GM06990 (cell line): ENCODE measurements around the gene TUBAL3.

Experiments
- DNase-seq: peaks from one replicate; pipeline ENCODE4 v3.0.0-alpha.2; 2011; ENCODE audit not compliant: insufficient read length; ENCODE audit errors: extremely low read depth
- H3K27me3 ChIP-seq: replicated peaks from 2 replicates; pipeline ENCODE4 v1.6.0; 2011; ENCODE audit warnings: low read length; ENCODE audit not compliant: control insufficient read depth, insufficient read depth
- H3K36me3 ChIP-seq: 2 replicates; pipeline ENCODE4 v1.5.1; 2011; ENCODE audit warnings: low read length; ENCODE audit not compliant: control insufficient read depth, insufficient read depth
- H3K4me3 ChIP-seq: replicated peaks from 2 replicates; pipeline ENCODE4 v1.5.1; 2011; ENCODE audit warnings: low read depth, mild to moderate bottlenecking, control low read depth, low read length
- TF ChIP-seq, protein P1 (sequence below): IDR thresholded peaks from 2 replicates; pipeline ENCODE4 v1.5.1; 2011; ENCODE audit warnings: low read length, control low read depth, mild to moderate bottlenecking, inconsistent platforms; ENCODE audit not compliant: insufficient read depth, poor library complexity, severe bottlenecking

Gene TUBAL3

DNA sequence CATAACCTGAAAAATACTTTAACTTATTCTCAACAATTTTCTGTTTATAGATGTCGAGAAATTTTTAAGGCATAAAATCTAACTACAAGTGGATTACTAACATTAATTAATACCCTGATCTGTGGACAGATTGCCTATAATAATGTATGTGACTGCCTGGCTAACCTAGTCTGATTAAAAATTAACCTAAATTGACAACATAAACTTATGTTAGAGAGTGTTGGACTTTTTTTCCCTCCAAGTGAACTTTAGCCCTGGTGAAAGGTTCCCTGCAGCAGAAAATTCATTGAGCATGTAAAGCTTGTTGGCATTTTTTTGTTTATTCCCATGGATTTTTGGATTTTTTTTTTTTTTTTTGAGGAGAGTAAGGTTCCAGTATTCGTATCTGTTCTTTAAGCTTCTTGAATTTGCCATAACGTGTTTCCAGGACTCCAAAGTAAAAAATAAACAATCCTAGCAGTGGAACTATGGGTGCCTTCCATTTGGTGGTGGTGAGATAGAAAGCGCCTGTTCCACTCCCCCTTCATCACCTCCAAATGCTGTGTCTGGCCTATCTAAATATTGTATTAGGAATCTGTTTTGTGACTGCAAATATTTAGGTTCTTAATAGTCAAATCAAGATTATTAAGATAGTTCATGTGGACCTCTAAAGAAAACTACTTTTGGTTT is 43.8 kb upstream of the TUBAL3 start:
- no peaks in the 10 kb centered on the region for H3K27me3 ChIP-seq
- no peak for DNase-seq
- H3K4me3 ChIP-seq = no peak overlapping the region
- TF ChIP-seq, protein P1, sequence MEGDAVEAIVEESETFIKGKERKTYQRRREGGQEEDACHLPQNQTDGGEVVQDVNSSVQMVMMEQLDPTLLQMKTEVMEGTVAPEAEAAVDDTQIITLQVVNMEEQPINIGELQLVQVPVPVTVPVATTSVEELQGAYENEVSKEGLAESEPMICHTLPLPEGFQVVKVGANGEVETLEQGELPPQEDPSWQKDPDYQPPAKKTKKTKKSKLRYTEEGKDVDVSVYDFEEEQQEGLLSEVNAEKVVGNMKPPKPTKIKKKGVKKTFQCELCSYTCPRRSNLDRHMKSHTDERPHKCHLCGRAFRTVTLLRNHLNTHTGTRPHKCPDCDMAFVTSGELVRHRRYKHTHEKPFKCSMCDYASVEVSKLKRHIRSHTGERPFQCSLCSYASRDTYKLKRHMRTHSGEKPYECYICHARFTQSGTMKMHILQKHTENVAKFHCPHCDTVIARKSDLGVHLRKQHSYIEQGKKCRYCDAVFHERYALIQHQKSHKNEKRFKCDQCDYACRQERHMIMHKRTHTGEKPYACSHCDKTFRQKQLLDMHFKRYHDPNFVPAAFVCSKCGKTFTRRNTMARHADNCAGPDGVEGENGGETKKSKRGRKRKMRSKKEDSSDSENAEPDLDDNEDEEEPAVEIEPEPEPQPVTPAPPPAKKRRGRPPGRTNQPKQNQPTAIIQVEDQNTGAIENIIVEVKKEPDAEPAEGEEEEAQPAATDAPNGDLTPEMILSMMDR = no peak
- H3K36me3 ChIP-seq = no peaks in the 10 kb centered on the region; the same call in 1 of the 2 replicates

DNA sequence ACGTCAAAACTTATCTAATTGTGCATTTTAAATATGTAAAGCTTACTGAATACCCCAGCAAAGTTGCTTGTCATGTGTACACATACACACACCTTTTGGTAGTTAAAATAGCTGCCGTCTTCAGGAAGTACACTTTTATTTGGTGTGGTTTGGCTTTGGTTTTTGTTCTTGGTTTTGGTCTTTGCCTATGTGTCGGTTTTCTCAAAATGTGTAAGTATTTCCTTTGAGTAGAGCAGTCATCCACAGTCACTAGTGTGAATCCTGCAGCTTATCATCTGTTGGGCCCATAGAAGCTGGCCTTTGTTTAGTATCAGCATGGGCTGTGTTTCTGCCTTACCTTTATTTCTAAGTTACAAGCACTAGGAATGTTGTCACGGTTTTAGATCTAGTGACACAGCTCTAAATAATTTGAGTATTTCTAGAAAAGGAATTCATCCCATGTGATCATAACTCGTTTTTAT is 43.0 kb upstream of the TUBAL3 start:
- peak; percentile 67 for DNase-seq
- Histone ChIP-seq H3K36me3 (no peaks in the 10 kb centered on the region), H3K27me3 (no peaks in the 10 kb centered on the region), H3K4me3 (0 out of 2 replicates have a peak overlapping the region, but pooled peaks have one; percentile 6)
- TF ChIP-seq, protein P1 = no peak

DNA sequence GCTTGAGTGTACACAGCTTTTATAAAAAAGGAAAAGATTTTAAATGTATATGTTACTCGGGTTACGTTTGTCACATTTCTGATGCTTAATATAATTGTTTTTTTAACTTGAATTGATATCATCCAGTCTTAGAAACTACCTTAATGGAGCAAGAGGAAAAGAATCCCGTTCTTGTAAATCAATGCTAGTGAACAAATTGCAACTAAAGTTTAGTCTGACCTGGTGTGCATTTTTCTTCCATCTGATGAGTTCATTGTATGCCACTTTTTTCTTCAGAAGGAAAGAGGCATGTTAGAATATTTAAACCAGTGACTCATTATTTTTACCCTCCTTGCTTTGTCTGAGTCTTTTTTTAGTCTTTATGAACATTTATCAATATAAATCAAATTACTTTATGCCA is 42.4 kb upstream of the TUBAL3 start:
- H3K27me3 ChIP-seq = no peaks in the 10 kb centered on the region
- no peak overlapping the region; the same call in 1 of the 2 replicates for H3K4me3 ChIP-seq
- no peaks in the 10 kb centered on the region for H3K36me3 ChIP-seq
- TF ChIP-seq, protein P1 = no peak
- DNase-seq = no peak

DNA sequence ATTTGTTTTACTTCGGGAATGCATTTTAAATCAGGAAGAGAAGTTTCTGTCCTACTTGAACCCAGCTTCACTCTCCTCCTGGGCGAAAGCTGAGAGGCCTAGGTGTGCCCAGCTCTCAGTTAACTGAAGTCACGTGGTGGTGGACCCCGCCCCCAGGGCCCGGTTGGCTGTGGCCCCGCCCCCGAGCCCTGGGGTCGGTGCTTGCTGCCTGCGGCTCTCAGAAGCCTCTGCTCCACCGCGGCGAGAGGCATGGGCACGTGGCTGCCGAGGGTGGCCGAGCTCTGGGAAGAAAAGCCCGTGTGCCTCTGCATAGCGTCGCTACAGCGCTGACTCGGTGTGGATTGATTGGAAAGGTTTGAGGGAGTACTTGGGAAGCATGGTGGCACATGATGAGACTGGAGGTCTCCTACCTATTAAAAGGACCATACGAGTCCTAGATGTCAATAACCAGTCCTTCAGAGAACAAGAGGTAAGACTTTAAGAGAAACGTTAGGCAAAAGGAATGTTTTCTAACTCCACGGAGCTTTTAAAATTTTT is 41.8 kb upstream of the TUBAL3 start:
- H3K36me3 ChIP-seq = no peaks in the 10 kb centered on the region
- H3K27me3 ChIP-seq = no peaks in the 10 kb centered on the region
- TF ChIP-seq, protein P1 = no peak
- DNase-seq = peak; percentile 66
- peak overlapping the region; percentile 51 for H3K4me3 ChIP-seq

DNA sequence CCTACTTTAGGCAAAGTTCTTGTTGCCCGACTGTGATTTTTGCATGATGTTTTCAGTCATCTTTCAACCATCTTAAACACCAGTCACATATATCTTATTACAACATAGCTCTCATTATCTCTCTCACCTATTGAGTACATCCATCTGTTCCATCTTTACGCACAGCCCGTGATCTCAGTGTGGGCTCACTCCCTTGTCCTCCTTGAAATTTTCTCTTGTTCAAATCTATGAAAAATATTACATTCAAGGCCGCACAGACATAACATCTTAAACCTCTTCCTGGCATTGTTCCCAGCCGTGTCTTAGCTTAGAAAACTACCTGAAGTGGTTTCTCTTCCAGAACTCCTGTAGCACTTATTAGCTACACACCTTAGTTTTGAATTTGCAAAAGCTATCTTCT is 40.4 kb upstream of the TUBAL3 start:
- DNase-seq = no peak
- TF ChIP-seq, protein P1 = no peak
- Histone ChIP-seq H3K27me3 (no peaks in the 10 kb centered on the region), H3K36me3 (no peaks in the 10 kb centered on the region), H3K4me3 (no peak overlapping the region)
